Activated gamma-delta T cell (primary cell): ENCODE results near the gene REEP2.

Source experiments
- DNase-seq: peaks from one replicate; lab custom pipeline; 2025; lab: John Stamatoyannopoulos, UW

The REEP2 gene

DNA sequence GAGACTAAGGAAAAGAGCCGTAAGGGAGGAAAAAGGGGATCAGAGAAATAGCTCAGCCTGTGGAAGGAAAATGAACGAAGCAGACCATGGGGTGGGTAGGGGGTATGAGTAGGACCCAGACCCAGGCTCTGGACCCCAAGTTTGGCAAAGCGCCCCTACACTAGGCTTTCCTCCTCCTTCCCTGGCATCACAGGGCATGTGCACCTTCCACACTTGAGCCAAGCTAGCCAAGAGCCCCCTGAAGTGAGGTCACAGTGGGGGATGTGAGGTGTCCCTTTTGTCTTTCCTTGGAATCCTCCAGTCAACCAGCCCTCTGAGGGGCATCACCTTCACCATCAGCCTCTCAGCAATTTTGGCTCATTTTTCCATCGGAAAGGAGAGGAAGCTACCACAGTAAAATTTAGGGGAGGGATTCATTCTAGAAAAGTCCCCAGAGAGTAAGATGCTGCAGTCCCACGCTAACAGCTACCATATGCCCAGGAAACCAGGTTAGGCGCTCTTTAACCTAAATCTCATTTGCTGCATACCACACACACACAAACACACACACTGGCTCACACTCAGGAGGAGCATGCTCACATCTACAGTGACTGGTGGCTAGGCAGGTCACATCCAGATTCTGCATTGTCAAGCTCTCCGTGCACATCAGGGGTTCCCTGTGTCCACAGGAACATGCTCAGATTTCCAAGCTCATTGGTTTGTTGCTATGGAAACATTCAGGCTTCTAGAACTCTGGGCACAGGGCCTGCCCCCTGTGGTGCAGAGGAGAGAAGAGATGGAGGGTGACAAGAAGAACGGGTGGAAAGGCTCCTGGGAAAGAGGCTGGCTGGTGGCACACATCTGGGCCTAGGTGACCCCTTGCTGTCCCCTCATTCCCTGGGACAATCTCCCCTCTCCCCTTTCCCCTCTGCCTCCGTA lies 9.9 kb downstream of the REEP2 start:
- no peak for DNase-seq

DNA sequence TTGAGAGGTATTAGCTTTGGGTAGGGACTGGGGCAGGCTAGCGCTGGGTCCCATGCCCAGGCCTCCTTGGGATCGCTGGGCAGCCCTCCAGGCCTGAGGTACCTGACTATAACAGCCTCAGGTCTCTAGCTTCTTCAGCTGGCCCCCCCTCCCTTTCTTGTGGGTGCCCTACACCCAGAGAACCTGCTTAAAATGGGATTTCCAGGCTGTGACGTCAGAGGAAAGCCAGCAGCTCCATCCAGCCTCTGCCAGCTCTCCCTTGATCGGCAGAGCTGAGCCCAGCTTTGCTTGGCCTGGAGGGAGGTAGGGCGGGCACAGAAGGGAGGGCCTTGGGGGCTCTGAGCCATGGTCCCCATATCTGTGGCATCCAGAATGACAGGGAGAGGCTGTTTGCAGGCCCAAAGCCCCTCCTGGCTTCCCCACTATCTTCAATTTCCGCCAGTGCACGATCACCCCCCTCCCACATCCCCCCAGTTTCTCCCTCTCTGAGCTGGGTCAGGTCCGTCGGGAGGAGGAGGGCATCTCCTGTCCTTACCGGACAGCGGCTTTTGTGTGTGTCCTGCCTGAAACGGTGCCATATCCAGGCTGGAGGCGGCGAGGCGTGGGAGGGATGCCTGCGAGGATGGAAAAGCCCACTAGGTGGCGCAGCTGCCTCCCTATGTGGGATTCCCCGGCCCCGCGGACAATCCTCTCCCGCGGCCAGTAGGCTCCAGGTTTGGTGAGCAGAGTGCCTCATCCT lies 10.8 kb downstream of the REEP2 start:
- DNase-seq = peak; percentile 35

DNA sequence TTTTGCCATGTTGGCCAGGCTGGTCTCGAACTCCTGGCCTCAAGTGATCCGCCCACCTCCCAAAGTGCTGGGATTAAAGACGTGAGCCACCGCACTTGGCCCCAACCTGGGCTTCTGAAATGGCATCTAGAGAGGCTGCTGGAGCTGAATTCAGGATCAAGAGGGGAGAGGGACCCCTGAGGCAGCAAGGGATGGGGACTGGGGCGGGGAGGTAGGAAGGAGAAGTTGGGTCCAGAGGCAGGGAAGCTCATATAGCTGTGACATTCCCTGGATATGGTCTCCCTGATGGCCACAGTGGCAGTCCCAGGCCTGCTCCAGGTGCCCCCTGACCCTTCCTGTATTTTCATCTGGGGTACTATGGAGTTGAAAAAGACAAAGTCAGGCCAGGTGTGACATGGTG lies 12.1 kb downstream of the REEP2 start:
- no peak for DNase-seq

DNA sequence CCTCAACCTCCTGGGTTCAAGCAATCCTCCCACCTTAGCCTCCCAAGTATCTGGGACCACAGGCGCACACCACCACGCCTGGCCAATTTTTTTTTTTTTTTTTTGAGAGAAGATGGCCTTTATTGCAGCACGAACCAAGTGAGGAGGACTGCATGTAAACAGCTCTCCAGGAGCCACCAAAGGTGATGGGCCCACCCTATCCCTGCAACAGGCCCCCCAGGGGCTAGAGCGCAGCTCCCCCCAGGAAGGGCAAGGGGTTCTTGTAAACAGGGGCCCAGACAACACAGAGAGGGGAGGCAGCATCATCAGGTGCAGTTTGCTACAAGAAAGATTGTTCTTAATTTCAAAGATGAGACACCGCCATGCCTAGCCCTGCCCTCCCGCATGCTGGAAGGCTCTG lies 13.9 kb downstream of the REEP2 start:
- DNase-seq = no peak

DNA sequence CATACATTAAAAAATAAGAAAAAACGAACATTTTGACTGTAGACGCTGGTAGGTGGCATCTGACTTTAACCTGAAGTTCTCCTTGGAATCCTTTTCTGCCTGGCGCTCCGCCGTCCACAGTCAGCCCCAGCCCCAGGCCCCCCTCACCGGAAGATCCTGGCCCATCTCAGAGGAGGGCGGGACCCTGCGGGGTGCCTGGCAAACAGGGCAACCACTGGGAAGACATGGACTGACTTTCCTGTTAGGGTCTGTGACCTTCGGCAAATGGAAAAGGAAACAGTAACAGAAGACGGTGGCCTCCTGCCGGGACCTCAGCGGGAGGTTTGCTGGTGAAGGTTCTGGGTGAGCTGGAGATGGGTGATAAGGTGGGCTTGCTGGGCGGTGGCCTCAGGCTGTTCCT lies 14.7 kb downstream of the REEP2 start:
- no peak for DNase-seq

DNA sequence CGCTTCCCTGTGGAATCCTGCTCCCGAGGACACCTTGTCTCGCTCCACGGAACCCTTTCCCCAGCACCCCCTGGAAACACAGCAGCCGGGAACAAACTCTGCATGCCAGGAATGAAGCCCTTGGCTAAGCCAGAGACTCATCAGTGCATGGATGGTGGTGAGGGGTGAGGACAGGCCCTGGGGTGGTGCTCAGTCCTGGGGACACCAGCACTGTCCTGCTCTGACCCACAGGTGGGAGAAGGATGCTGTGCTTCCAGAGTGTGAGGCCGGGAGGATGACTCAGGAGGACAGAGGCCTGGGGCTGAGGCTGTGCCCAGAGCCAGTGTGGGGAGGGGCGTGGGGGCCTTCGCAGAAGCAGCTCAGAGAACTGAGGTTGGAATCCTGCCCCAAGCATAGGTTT lies 15.3 kb downstream of the REEP2 start:
- DNase-seq = no peak

DNA sequence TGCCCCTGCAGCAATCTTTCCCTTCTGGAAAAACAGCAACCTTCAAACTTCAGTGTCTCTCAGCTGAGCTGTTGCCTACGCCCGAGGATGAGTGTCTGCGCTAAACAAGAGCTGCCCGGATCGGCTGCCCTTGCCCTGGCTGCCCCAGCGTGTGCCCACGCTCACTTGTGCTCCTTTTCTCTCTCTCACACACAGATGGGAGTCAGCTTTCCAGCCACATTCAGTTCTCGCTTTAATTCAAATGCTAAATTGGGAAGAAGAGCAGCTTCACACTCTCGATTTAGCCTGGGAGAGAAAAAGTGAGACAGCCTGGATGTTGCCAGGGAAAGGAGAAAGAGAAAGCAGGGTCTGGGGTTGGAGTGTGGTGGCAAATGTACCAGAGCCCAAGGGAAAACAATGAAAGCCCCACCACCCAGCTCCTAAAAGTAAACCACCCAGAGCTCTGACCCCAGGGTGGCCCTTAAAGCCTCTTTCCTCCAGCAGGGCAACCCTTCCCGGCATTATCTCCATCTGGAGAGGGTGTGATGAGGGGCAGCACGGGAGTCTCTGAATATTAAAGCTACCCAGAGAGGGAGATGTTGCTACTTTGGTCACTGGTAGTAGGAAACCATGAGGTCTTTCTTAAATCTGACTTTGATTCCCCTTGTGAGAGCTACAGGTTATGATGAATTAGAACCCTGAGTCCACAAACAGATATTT lies 16.5 kb downstream of the REEP2 start:
- DNase-seq = no peak

DNA sequence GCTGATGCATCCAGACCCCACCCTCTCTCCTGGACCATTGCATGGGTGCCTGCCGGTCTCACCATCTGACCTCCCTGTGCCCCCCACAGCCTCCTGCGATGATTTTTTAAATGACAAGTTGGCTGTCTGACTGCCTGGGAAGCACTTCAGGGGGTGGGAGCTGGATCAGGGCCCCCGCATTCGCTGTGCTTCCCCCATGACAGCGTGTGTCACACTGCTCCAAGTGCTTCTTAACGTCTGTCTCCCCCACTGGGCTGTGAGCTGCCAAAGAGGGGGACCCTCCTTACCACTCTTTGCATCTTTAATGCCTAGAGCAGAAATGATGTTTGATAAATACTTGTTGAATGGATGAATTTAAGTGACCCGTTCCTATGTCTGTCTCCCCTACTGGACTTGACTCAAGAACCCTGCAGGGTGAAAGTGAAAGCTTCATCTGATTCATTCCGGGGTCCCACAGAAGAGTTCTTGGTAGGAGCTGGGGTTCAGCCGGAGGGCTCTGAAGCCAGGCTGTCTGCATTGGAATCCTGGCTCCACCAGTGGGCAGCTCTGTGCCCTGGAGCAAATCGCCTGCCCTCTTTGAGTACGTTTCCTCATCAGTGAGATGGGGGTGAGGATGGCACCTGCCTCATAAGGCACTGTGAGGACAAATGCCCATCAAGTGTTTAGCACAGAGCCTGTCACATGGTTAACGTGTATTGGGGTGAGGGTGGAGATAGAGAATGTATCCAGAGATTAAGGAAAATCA lies 18.8 kb downstream of the REEP2 start:
- no peak for DNase-seq

DNA sequence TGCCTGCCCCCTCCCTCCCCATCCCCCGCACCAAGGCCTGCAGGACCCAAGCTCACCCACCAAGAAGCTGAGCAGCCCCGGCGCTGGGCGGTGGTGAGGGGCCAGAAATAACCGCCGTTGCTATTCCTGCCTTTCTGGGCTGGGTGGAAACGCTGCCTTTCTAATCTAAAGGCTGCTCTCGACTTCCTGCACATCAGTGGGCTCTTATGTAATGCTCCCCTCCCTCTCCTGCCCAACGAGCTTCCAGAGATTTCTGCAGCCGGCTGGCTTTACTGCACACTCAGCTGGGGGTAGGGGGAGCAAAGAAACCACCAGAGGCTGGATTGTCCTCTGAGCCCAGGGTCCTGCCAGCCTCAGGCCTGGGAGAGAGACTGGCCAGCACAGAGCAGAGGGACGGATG lies 19.5 kb downstream of the REEP2 start:
- no peak for DNase-seq

DNA sequence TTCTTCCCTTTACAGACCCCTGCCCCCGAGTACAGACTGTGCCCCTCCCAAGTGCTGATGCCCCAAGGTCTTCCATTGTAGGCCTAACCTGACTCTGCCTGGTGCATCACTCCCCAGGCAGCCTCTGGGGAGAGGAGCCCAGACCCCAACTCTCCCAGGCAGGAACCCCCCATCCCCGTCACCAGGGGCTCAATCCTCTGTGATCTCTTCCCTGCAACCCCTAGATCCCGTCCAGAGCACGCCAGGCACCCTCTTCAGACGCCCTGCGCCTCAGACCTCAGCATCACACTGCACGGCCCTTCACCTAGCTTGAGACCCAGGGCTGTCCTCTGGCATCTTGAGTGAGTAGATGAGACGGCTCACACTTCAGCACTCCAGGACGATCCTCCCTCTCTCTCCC lies 20.0 kb downstream of the REEP2 start:
- DNase-seq = no peak

DNA sequence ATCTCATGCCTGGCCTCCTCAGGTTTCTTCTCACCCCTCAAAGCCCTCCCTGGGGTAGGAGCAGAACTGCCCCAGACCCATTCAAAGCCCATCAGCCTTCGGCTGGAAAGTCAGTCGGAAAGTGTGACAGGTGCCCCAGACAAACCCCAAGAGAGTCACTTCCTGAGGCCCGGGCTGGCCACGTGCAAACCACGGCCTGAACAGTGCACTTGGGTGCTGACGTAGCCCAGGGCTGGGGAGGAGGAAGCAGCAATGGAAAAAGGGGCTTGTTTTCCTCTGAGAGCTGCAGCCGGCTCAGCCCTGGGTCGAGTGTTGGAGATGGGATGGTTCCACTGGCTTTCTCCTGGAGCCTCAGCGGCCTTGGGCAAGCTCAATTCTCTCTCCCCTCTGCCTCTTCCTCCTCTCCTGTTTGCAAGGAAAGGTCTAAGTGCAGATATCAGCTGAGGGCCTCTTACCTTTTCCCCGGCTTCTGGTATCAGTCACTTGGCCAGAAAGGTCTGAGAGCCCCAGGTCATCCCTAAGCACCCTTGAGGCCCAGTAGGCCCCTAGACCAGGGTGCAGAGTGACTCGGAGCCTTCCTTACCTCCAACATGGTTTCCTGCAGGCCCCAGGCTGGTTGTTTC lies 20.6 kb downstream of the REEP2 start:
- DNase-seq = peak; percentile 73

DNA sequence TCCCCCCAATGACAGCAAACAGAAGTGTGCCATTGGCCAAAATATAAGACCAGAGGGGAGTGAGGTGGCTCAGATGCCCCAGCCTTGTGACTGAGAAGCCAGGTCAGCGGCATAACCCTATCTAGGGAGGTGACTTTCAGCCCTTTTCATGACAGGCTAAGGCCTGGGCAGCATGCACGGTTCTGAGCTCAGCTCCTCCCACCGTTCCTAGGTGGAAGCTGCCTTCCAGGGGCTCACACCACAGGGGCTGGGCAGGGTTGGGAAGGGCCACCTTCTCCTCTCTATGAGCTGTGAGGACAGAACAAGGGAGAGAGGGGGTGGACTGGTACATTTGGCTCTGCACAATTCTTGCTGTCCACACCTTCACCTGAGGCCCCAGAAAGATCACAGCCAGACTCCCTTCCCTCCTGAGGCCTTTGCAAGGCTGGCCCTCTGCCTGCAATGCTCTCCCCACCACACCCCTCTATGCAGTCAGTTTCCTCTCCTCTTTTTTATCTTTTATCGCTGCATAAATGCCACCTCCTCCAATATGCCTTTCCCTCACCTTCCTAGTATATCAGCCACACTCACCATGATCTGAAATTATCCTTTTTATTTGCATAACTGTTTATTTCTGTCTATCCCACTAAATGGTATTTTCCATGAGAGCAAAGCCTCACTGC lies 21.3 kb downstream of the REEP2 start:
- no peak for DNase-seq

DNA sequence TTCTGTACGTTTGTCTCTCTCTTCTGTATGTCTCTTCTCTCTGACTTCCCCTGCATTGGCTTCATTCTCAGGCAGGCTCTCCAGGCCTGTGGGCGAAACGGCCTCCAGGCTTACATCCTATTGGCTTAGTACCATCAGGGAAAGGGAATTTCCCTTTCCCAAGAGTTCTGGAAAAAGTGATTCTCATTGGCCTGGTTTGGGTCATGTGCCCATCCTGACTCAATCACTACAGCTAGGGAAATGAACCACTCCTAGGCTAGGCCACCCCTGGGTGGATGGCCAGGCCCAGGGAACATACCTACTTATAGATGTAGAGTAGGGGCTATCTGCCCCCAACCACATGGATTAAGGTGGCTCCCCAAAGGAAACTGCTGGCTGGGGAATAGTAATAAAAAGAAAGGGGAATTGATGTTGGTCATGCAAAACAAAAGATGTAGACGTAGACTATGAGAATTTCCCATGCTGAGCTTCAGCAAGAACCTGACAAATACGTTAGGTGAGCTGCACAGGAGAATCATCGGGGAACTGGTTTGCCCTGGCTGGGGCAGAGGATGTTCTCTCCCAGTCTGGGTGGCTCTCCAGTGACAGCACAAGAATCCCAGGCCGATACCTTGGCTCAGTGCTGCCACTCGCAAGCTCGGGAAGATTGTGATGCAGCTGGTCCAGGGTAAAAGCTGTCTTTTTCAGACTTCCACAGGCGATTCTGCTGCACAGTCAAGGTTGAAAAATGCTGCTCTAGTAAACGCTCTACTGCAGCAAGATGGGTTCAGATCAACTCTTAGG lies 22.7 kb downstream of the REEP2 start:
- DNase-seq = no peak

DNA sequence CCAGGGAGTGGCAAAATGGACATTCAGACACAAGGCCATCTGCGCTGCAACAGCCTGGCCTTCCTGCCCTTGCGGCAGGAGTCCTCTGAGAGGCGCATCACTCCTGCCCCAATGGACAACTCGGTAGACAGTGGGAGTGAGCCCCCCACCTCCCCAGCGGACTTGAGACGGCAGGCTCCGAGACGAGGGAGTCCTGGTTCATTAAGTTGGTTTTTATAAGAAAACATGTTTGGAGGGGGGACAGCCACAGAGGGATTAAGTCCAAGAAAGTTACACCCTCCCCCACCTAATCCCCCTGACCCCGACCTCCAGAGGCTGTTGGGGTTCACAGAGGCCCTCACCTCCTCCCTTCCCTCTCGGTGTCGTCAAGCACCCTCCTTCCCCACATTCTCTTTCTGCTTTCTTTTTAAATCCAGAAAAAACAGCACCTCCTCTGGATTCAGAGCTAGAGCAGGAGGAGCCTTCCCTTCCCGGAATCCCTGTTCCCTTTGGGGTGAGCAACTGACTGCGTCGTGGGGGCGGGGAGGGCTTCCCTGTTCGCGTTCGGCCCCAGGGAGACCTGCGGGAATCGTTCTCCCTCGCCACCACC lies 24.7 kb downstream of the REEP2 start:
- no peak for DNase-seq

DNA sequence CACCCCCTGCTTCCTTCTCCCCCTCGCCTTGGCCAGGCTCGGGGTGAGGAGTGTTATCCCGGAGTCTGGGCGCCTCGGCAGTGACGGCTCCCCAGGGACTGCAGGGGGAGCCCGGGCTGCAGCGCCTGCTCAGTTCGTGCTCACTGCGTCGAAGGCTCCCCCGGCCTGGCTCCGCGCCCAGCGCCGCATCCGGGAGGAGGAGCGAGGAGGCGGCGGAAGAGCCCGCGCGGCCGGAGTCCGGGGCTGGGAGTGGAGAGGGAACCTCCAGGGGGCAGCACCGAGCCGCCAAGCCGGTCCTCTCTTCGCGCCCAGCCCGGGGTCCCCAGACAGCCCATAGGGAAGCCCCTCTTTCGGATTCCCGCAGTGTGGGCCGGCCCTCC lies 25.1 kb downstream of the REEP2 start:
- peak; percentile 90 for DNase-seq

DNA sequence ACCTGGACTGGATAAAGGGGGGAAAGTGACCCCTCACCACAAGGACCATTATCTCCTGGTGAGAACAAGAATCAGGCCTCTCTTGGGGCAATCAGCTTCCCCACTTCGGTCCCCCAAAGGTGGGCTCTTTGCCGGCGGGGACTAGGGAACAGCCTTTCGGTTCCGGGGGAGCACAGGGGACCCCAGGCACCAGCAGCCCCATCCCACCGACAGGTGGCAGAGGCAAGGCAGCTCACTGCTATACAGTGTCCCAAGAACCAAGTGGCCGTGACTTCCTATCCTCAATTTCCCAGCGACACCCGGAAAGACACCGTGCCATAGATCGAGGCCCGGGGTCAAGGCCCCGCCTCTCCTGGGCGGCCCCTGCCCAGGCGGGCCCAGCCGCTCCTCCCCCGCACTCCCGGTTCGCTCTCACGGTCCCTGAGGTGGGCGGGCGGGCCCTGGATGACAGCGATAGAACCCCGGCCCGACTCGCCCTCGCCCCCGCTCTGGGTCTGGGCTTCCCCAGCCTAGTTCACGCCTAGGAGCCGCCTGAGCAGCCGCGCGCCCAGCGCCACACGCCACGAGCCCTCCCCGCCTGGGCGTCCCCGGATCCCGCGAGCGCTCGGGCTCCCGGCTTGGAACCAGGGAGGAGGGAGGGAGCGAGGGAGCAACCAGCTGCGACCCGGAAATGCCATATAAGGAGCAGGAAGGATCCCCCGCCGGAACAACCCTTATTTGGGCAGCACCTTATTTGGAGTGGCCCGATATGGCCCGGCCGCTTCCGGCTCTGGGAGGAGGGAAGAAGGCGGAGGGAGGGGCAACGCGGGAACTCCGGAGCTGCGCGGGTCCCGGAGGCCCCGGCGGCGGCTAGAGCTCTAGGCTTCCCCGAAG lies 25.8 kb downstream of the REEP2 start:
- DNase-seq = peak; percentile 89

DNA sequence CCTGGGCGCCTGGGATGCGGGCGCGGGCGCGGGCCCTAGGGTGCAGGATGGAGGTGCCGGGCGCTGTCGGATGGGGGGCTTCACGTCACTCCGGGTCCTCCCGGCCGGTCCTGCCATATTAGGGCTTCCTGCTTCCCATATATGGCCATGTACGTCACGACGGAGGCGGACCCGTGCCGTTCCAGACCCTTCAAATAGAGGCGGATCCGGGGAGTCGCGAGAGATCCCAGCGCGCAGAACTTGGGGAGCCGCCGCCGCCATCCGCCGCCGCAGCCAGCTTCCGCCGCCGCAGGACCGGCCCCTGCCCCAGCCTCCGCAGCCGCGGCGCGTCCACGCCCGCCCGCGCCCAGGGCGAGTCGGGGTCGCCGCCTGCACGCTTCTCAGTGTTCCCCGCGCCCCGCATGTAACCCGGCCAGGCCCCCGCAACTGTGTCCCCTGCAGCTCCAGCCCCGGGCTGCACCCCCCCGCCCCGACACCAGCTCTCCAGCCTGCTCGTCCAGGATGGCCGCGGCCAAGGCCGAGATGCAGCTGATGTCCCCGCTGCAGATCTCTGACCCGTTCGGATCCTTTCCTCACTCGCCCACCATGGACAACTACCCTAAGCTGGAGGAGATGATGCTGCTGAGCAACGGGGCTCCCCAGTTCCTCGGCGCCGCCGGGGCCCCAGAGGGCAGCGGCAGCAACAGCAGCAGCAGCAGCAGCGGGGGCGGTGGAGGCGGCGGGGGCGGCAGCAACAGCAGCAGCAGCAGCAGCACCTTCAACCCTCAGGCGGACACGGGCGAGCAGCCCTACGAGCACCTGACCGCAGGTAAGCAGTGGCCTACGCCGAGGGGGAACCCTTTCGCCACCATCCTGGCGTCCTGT lies 26.6 kb downstream of the REEP2 start, which contains the start of gene EGR1:
Gene EGR1, plus strand, starts transcription at position 219 of the 864 bp plus-strand sequence. Its CDS starts 283 bp downstream, at position 502.
- peak; percentile 78 for DNase-seq
